ENCODE results near the gene CHCHD2.

GRCh38 chr7:56078196-56078595 is 28.1 kb downstream of the CHCHD2 start:
- TF ChIP-seq POLR2A (IDR thresholded peaks at IDR 0.05; ENCODE audit: low read depth, low read length): no peak
- TF ChIP-seq POLR2AphosphoS5 (IDR thresholded peaks at IDR 0.05; ENCODE audit: low read depth, low read length): no peak
- no peak for TF ChIP-seq TAF1 (IDR thresholded peaks at IDR 0.05; ENCODE audit: borderline replicate concordance, low read depth, low read length)
